ENCODE measurements around the gene DHRS7C.

Gene DHRS7C

DNA sequence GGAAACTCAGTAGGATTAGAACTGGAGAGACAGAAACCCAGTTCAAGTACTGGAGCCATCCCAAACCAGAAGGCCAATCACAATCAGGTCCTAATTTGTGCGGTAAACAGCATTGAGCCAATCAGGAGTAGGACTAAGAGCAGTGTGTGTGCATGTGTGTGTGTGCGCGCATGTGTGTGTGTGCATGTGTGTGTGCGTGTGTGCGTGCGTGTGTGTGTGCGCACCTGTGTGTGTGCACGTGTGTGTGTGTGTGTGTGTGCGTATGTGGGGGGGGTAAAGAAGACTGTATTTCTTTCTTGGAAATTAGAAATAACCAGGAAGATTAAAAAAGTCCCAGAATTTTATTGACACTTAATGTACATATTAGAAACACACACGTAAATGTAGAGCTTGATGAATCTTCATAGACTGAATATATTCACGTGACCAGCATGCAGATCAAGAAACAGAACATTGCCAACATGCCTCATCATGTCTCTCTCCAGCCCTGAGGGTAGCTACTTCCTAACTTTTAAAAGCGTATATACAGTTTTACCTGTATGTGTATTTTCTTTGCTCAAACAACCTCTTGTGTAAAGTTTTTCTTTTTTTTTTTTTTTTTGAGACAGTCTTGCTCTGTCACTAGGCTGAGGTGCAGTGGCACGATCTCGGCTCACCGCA, 919 bp upstream of the DHRS7C start:
- no peaks in the 10 kb centered on the region for H4K20me1 ChIP-seq (ENCODE audit: low read depth, low read length)
- no peaks in the 10 kb centered on the region for H3K27me3 ChIP-seq (ENCODE audit: low read length)
- H3K9me3 ChIP-seq (ENCODE audit: insufficient read depth, low read length), result no peaks in the 10 kb centered on the region
- no peaks in the 10 kb centered on the region for H3F3A ChIP-seq (ENCODE audit: insufficient read depth)
- no peak overlapping the region for H3K4me2 ChIP-seq (ENCODE audit: low read depth, low read length, poor library complexity, severe bottlenecking)
- no peak overlapping the region for H3K27ac ChIP-seq (ENCODE audit: low read depth, low read length)
- no peaks in the 10 kb centered on the region for H3K36me3 ChIP-seq (ENCODE audit: low read length)
- H3K9me2 ChIP-seq (replicated peaks; ENCODE audit: insufficient read depth, low read length), result no peaks in the 10 kb centered on the region
- no peak overlapping the region for H3K4me3 ChIP-seq (ENCODE audit: insufficient read depth, low read length, poor library complexity, severe bottlenecking)
- no peak overlapping the region for H2AFZ ChIP-seq (ENCODE audit: low read depth, low read length, severe bottlenecking)
- H3K79me2 ChIP-seq (ENCODE audit: insufficient read depth, low read length), result no peaks in the 10 kb centered on the region
- no peak overlapping the region for H3K9ac ChIP-seq (ENCODE audit: low read length)
- TF ChIP-seq, protein P1, sequence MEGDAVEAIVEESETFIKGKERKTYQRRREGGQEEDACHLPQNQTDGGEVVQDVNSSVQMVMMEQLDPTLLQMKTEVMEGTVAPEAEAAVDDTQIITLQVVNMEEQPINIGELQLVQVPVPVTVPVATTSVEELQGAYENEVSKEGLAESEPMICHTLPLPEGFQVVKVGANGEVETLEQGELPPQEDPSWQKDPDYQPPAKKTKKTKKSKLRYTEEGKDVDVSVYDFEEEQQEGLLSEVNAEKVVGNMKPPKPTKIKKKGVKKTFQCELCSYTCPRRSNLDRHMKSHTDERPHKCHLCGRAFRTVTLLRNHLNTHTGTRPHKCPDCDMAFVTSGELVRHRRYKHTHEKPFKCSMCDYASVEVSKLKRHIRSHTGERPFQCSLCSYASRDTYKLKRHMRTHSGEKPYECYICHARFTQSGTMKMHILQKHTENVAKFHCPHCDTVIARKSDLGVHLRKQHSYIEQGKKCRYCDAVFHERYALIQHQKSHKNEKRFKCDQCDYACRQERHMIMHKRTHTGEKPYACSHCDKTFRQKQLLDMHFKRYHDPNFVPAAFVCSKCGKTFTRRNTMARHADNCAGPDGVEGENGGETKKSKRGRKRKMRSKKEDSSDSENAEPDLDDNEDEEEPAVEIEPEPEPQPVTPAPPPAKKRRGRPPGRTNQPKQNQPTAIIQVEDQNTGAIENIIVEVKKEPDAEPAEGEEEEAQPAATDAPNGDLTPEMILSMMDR (IDR thresholded peaks at IDR 0.05; ENCODE audit: insufficient read depth, low read length, poor library complexity, severe bottlenecking), result no peak
- no peak for TF ChIP-seq EZH2phosphoT487 (conservative IDR thresholded peaks at IDR 0.05; ENCODE audit: low read length)

DNA sequence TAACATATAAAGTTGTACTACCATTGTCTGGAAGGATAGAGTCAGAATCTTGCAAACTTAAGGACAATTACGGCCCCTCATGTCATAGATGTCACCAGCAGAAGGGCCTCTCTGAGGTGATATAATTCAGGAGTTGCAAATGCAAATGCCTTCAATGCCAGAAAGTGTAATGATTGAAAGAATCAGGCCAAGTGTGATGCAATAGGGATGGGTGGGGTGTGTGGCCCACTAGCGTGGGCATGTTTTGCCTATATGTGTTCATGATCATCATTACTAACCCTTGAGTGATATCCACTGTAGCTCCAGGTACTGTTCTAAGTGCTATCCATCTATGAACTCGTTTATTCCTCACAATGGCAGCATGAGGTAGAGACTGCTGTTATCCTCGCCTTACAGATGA, 1.1 kb downstream of the DHRS7C start:
- H3K27ac ChIP-seq (ENCODE audit: low read depth, low read length), result no peak overlapping the region
- no peak overlapping the region for H3K4me2 ChIP-seq (ENCODE audit: low read depth, low read length, poor library complexity, severe bottlenecking)
- no peaks in the 10 kb centered on the region for H3K79me2 ChIP-seq (ENCODE audit: insufficient read depth, low read length)
- H4K20me1 ChIP-seq (ENCODE audit: low read depth, low read length), result no peaks in the 10 kb centered on the region
- no peaks in the 10 kb centered on the region for H3K36me3 ChIP-seq (ENCODE audit: low read length)
- H3K4me3 ChIP-seq (ENCODE audit: insufficient read depth, low read length, poor library complexity, severe bottlenecking), result no peak overlapping the region
- H3K27me3 ChIP-seq (ENCODE audit: low read length), result no peaks in the 10 kb centered on the region
- no peak overlapping the region for H2AFZ ChIP-seq (ENCODE audit: low read depth, low read length, severe bottlenecking)
- H3K9me3 ChIP-seq (ENCODE audit: insufficient read depth, low read length), result no peaks in the 10 kb centered on the region
- H3K9me2 ChIP-seq (replicated peaks; ENCODE audit: insufficient read depth, low read length), result no peaks in the 10 kb centered on the region
- H3K9ac ChIP-seq (ENCODE audit: low read length), result no peak overlapping the region
- TF ChIP-seq EZH2phosphoT487 (conservative IDR thresholded peaks at IDR 0.05; ENCODE audit: low read length), result no peak
- TF ChIP-seq, protein P1 (IDR thresholded peaks at IDR 0.05; ENCODE audit: insufficient read depth, low read length, poor library complexity, severe bottlenecking), result no peak
- no peaks in the 10 kb centered on the region for H3F3A ChIP-seq (ENCODE audit: insufficient read depth)

DNA sequence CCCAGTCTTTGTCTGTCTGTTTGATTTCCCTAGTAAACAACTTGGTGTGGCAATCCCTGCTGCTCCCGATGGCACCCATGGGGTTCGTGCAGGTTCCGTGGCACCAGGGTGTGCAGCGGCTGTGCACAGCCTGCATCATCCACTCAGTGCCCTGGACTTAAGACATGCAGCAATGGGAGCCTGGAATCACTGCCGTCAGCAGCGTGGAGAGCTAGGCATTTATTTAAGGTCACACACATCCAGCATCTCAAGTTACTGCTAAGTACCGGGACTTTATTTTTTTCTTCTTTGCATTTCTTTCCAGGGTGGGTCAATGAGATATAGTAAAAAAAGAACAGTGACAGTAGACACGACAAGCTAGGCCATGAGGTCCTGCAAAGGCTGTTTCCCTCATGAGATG, 2.8 kb downstream of the DHRS7C start:
- no peak for TF ChIP-seq EZH2phosphoT487 (conservative IDR thresholded peaks at IDR 0.05; ENCODE audit: low read length)
- TF ChIP-seq, protein P1 (IDR thresholded peaks at IDR 0.05; ENCODE audit: insufficient read depth, low read length, poor library complexity, severe bottlenecking), result no peak
- Histone ChIP-seq H2AFZ (ENCODE audit: low read depth, low read length, severe bottlenecking) (no peak overlapping the region), H3K4me3 (ENCODE audit: insufficient read depth, low read length, poor library complexity, severe bottlenecking) (no peak overlapping the region), H3K27ac (ENCODE audit: low read depth, low read length) (no peak overlapping the region), H3K79me2 (ENCODE audit: insufficient read depth, low read length) (no peaks in the 10 kb centered on the region), H3K9me2 (replicated peaks; ENCODE audit: insufficient read depth, low read length) (no peaks in the 10 kb centered on the region), H3K36me3 (ENCODE audit: low read length) (no peaks in the 10 kb centered on the region), H3K4me2 (ENCODE audit: low read depth, low read length, poor library complexity, severe bottlenecking) (no peak overlapping the region), H3K27me3 (ENCODE audit: low read length) (no peaks in the 10 kb centered on the region), H3K9me3 (ENCODE audit: insufficient read depth, low read length) (no peaks in the 10 kb centered on the region), H3K9ac (ENCODE audit: low read length) (no peak overlapping the region), H3F3A (ENCODE audit: insufficient read depth) (no peaks in the 10 kb centered on the region), H4K20me1 (ENCODE audit: low read depth, low read length) (no peaks in the 10 kb centered on the region)

All from SU-DHL-6 (cell line).